Measurements from ENCODE around the gene ARL6IP4. TPM values are rescaled to one million over a fixed set of nuclear protein-coding genes. Genes with fewer than 3 reads are reported as not detected.

The ARL6IP4 gene
- total and polyA plus RNA-seq, 7 donors: 113 to 193 (median 130) TPM

- H3K4me1 ChIP-seq: peaks cover 49% of the 10 kb centered on the region
- H3K27me3 ChIP-seq (ENCODE audit: insufficient read depth in 3 of 3, low read length in 2 of 3): no peaks in the 10 kb centered on the region
- ATAC-seq: no peak
- intact Hi-C loops (cut with DNase I): loop anchor here in 1 of 2 donors (5.0 kb wide), 1 partner anchor 170 kb away; the partner anchor contains the start of gene PITPNM2
- H3K9me3 ChIP-seq: no peaks in the 10 kb centered on the region
- H3K36me3 ChIP-seq (ENCODE audit: insufficient read depth in 1 of 2, low read depth in 1 of 2): peaks cover 0 to 38% of the 10 kb centered on the region in 2 donors
- no peak overlapping the region for H3K27ac ChIP-seq
- peak in 1 of 2 donors; percentile 38 for DNase-seq
- peak overlapping the region; percentile 99 for H3K4me3 ChIP-seq
- WGBS, 3 donors: 61 to 72% (median 69%) methylated on average over 11 of the region's 11 CpGs
- TF ChIP-seq CTCF (IDR thresholded peaks at IDR 0.05): no peak
Observed at GRCh38 chr12:122982477-122982815, 2.0 kb downstream of the ARL6IP4 start.

- no peak for TF ChIP-seq CTCF (IDR thresholded peaks at IDR 0.05)
- Histone ChIP-seq H3K27me3 (ENCODE audit: insufficient read depth in 3 of 3, low read length in 2 of 3) (no peaks in the 10 kb centered on the region), H3K4me3 (no peak overlapping the region), H3K4me1 (peaks cover 45% of the 10 kb centered on the region), H3K27ac (no peak overlapping the region), H3K36me3 (ENCODE audit: insufficient read depth in 1 of 2, low read depth in 1 of 2) (peaks cover 0 to 44% of the 10 kb centered on the region in 2 donors), H3K9me3 (no peaks in the 10 kb centered on the region)
- DNase-seq (peak in 1 of 2 donors; percentile 46), ATAC-seq (no peak)
- intact Hi-C loops (cut with DNase I): loop anchor here in 1 of 2 donors (5.0 kb wide), 1 partner anchor 169 kb away; the partner anchor contains the start of gene PITPNM2
- 57 to 68% (median 58%) methylated on average over 20 to 21 of the region's 21 CpGs for WGBS, 3 donors
Observed at GRCh38 chr12:122982963-122983788, 2.7 kb downstream of the ARL6IP4 start.

GRCh38 chr12:122983789-122984515 lies 3.5 kb downstream of the ARL6IP4 start:
- Histone ChIP-seq H3K36me3 (ENCODE audit: insufficient read depth in 1 of 2, low read depth in 1 of 2) (peaks cover 0 to 51% of the 10 kb centered on the region in 2 donors), H3K27me3 (ENCODE audit: insufficient read depth in 3 of 3, low read length in 2 of 3) (no peaks in the 10 kb centered on the region), H3K4me1 (peaks cover 45% of the 10 kb centered on the region), H3K9me3 (no peaks in the 10 kb centered on the region), H3K27ac (peak overlapping the region; percentile 46), H3K4me3 (no peak overlapping the region)
- WGBS, 3 donors: 23 to 40% (median 27%) methylated on average over 9 of the region's 9 CpGs
- ATAC-seq (no peak), DNase-seq (peak in 1 of 2 donors; percentile 54)
- intact Hi-C loops (cut with DNase I): loop anchor here in 1 of 2 donors (5.0 kb wide), 1 partner anchor 168 kb away; the partner anchor contains the start of gene PITPNM2
- no peak for TF ChIP-seq CTCF (IDR thresholded peaks at IDR 0.05)

- peak in 1 of 4 donors; percentile 10 for ATAC-seq
- Histone ChIP-seq H3K4me3 (peak overlapping the region; percentile 7), H3K9me3 (no peaks in the 10 kb centered on the region), H3K4me1 (peaks cover 38% of the 10 kb centered on the region), H3K36me3 (ENCODE audit: insufficient read depth in 1 of 2, low read depth in 1 of 2) (peaks cover 0 to 51% of the 10 kb centered on the region in 2 donors), H3K27ac (peak overlapping the region; percentile 46), H3K27me3 (ENCODE audit: insufficient read depth in 3 of 3, low read length in 2 of 3) (no peaks in the 10 kb centered on the region)
- intact Hi-C loops (cut with DNase I): loop anchor here in 1 of 2 donors (5.0 kb wide), 1 partner anchor 168 kb away; the partner anchor contains the start of gene PITPNM2
- 26 to 32% (median 28%) methylated on average over 34 of the region's 34 CpGs for WGBS, 3 donors
- no peak for TF ChIP-seq CTCF (IDR thresholded peaks at IDR 0.05)
- peak; percentile 47 to 72 for DNase-seq
Observed at GRCh38 chr12:122984612-122985337, 4.3 kb downstream of the ARL6IP4 start.

Measured in psoas muscle (tissue), 8 donors.